Mucosa of rectum (tissue), 2 donors: ENCODE measurements around the gene CKM.

Experiments used
- H3K27ac ChIP-seq, 2 donors: one replicate each; pipeline ENCODE4 v1.7.0; 2013; ENCODE audit warnings: inconsistent platforms in 2 of 2, low read depth in 2 of 2, low read length in 2 of 2
- H3K27me3 ChIP-seq, 2 donors: one replicate each; pipeline ENCODE4 v1.7.0; 2013; ENCODE audit warnings: low read length in 2 of 2; ENCODE audit not compliant: control insufficient read depth in 2 of 2, insufficient read depth in 2 of 2
- H3K36me3 ChIP-seq, 2 donors: one replicate each; pipeline ENCODE4 v1.7.0; 2013; ENCODE audit warnings: low read length in 2 of 2; ENCODE audit not compliant: control insufficient read depth in 2 of 2, insufficient read depth in 2 of 2
- H3K4me1 ChIP-seq, 2 donors: one replicate each; pipeline ENCODE4 v1.7.0; 2013; ENCODE audit warnings: low read length in 2 of 2, mild to moderate bottlenecking in 1 of 2; ENCODE audit not compliant: control insufficient read depth in 2 of 2, insufficient read depth in 2 of 2
- H3K4me3 ChIP-seq, 2 donors: one replicate each; pipeline ENCODE4 v1.7.0; 2013; ENCODE audit warnings: low read length in 2 of 2
- H3K9ac ChIP-seq, 2 donors: one replicate each; pipeline ENCODE4 v1.7.0; 2013; ENCODE audit warnings: low read length in 2 of 2, low read depth in 1 of 2, mild to moderate bottlenecking in 1 of 2
- H3K9me3 ChIP-seq, 2 donors: one replicate each; pipeline ENCODE4 v1.7.0; 2013; ENCODE audit warnings: low read length in 2 of 2; ENCODE audit not compliant: control insufficient read depth in 2 of 2
- donor health status: healthy.
- donor health status: Normal muscosa, but diverticular disease.

CKM gene

DNA sequence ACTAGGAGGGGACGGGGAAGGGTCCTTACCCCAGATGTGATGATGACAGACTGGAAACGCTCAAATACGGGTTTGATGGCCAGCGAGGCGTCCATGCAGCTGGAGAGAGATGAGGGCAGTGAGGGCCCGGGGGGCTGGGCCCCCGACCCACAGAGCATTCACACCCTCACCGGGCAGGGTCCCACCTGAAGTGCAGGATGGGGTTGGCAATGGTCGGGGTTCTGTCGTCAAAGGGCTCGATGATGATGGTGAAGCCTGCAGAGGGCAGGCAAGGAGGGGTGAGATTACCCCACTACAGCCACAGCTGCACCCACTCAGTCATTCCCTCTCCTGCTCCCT lies 34.7 kb upstream of the CKM start:
- H3K36me3 ChIP-seq, result peaks cover 8 to 28% of the 10 kb centered on the region in 2 donors
- no peak overlapping the region for H3K4me3 ChIP-seq
- no peaks in the 10 kb centered on the region for H3K4me1 ChIP-seq
- no peak overlapping the region for H3K27ac ChIP-seq
- no peaks in the 10 kb centered on the region for H3K27me3 ChIP-seq
- H3K9me3 ChIP-seq, result no peaks in the 10 kb centered on the region
- H3K9ac ChIP-seq, result no peak overlapping the region

GRCh38 chr19:45356760-45357444 lies 34.2 kb upstream of the CKM start:
- Histone ChIP-seq H3K4me3 (no peak overlapping the region), H3K9ac (no peak overlapping the region), H3K36me3 (peaks cover 8 to 27% of the 10 kb centered on the region in 2 donors), H3K9me3 (no peaks in the 10 kb centered on the region), H3K27me3 (no peaks in the 10 kb centered on the region), H3K27ac (no peak overlapping the region), H3K4me1 (no peaks in the 10 kb centered on the region)

GRCh38 chr19:45355910-45356309 lies 33.2 kb upstream of the CKM start:
- no peaks in the 10 kb centered on the region for H3K27me3 ChIP-seq
- no peak overlapping the region for H3K27ac ChIP-seq
- H3K36me3 ChIP-seq, result peaks cover 4 to 23% of the 10 kb centered on the region in 2 donors
- H3K9me3 ChIP-seq, result no peaks in the 10 kb centered on the region
- H3K4me1 ChIP-seq, result no peaks in the 10 kb centered on the region
- H3K4me3 ChIP-seq, result no peak overlapping the region
- H3K9ac ChIP-seq, result no peak overlapping the region

DNA sequence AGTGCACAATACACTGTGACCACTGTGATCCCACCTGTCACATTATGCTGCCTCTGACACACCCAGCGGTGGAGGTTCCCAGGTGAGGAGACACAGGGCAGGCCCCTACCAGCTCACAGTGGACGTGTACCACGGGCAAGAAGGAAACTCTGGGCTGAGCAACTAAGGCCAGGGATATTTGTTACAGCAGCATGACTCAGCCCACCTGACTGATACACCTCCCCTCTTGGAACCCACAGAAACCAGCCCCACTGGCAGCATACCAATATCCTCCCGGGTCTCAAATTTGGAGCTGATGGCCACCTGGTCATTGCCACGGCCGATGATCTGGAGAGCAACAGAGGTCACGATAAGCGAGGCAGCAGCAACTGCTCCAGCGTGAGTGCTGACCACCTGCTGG lies 32.7 kb upstream of the CKM start:
- Histone ChIP-seq H3K27ac (no peak overlapping the region), H3K9ac (no peak overlapping the region), H3K4me1 (no peaks in the 10 kb centered on the region), H3K4me3 (no peak overlapping the region), H3K27me3 (no peaks in the 10 kb centered on the region), H3K36me3 (peaks cover 4 to 23% of the 10 kb centered on the region in 2 donors), H3K9me3 (no peaks in the 10 kb centered on the region)

- Histone ChIP-seq H3K9ac (no peak overlapping the region), H3K36me3 (peaks cover 4 to 21% of the 10 kb centered on the region in 2 donors), H3K4me1 (no peaks in the 10 kb centered on the region), H3K4me3 (no peak overlapping the region), H3K27me3 (no peaks in the 10 kb centered on the region), H3K9me3 (no peaks in the 10 kb centered on the region), H3K27ac (no peak overlapping the region)
Observed at GRCh38 chr19:45354241-45354842, 31.7 kb upstream of the CKM start.

DNA sequence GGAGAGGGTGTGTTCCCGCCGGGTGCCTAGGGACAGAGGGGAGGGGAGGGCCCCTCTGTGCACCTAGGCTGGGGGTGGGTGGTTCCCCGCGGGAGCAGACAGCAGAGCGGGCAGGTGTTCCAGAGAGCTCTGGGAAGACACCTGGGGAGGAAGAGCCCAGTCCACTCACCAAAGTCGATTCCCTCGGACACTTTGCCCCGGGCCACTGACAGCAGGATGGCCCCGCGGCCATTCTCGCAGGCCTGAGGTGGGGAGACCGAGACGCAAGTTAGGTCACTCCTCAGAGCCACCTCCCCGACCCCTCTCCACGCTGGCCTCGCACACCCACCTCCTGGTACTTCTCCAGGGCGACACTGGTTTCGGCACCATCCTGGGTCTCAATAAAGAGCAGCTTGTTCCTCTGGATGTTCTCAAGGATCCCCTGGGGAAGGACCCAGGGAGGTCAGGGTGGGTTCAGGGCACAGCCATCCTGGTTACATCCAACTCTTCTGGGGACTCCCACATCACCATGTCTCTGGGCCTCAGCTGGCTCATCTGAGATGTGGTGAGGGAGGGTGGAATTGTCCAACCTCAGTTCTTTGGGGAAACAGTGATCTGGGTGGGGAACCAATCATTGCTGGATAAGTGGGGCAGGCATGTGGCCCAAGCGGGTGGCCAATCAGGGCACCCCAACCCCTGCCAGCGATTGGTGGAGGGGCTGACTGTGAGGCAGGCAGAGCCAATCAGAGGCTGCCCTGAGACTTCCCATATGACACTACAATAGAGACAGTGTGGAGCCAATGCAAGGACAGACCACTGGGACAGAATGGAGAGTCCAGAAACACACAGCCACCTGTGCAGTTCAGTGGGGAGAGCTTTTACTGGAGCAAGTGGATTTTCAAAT lies 30.5 kb upstream of the CKM start:
- Histone ChIP-seq H3K4me3 (no peak overlapping the region), H3K27ac (no peak overlapping the region), H3K9ac (no peak overlapping the region), H3K9me3 (no peaks in the 10 kb centered on the region), H3K4me1 (no peaks in the 10 kb centered on the region), H3K27me3 (no peaks in the 10 kb centered on the region), H3K36me3 (peaks cover 4 to 20% of the 10 kb centered on the region in 2 donors)

- Histone ChIP-seq H3K4me1 (no peaks in the 10 kb centered on the region), H3K36me3 (peaks cover 4 to 20% of the 10 kb centered on the region in 2 donors), H3K9ac (no peak overlapping the region), H3K4me3 (no peak overlapping the region), H3K27ac (no peak overlapping the region), H3K9me3 (no peaks in the 10 kb centered on the region), H3K27me3 (peaks cover 1 to 3% of the 10 kb centered on the region in 2 donors)
Observed at GRCh38 chr19:45352471-45352870, 29.8 kb upstream of the CKM start.

- Histone ChIP-seq H3K36me3 (peaks cover 4 to 20% of the 10 kb centered on the region in 2 donors), H3K9ac (no peak overlapping the region), H3K9me3 (no peaks in the 10 kb centered on the region), H3K27me3 (peaks cover 3% of the 10 kb centered on the region in 2 donors), H3K27ac (no peak overlapping the region), H3K4me1 (no peaks in the 10 kb centered on the region), H3K4me3 (no peak overlapping the region)
Observed at GRCh38 chr19:45352062-45352461, 29.4 kb upstream of the CKM start.

DNA sequence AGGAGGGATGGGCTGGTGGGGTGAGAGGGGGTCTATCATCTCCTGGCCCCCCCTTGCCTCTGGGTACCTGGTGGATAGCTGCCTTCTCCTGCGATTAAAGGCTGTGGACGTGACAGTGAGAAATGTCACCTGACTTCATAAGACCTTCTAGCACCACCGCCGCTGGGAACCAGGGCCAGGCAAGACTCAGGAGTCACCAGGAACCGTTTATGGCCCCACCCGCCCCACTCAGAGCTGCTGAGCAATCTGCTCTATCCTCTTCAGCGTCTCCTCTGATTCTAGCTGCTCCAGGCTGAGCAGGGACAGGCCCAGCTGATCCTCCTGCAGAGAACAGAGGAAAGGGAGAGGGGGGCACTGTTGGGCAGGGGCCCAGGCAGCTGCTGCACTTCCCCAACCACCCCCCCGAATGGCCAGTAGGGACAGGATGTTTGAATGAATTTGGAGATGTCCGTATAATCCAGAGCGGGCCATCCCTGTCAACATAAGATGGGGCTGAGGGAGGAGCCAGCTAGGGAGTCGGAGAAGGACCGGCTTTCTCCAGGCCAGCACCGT lies 28.8 kb upstream of the CKM start:
- Histone ChIP-seq H3K27me3 (peaks cover 5 to 7% of the 10 kb centered on the region in 2 donors), H3K9ac (no peak overlapping the region), H3K9me3 (no peaks in the 10 kb centered on the region), H3K4me1 (no peaks in the 10 kb centered on the region), H3K36me3 (peaks cover 4 to 20% of the 10 kb centered on the region in 2 donors), H3K4me3 (no peak overlapping the region), H3K27ac (no peak overlapping the region)
